Liver (tissue), 3 donors: ENCODE data around the gene EPC1.

Experiments used
- EGR1 ChIP-seq, 2 donors: IDR thresholded peaks; 2 replicates each; pipeline ENCODE4 v1.6.1; 2016 to 2018; ENCODE audit warnings: antibody characterized with exemption in 2 of 2, low read depth in 2 of 2
- FOXA1 ChIP-seq: IDR thresholded peaks from 2 replicates; pipeline ENCODE4 v1.6.1; 2016; ENCODE audit warnings: antibody characterized with exemption
- GABPA ChIP-seq, 2 donors: IDR thresholded peaks in 1 of 2; conservative IDR thresholded peaks in 1 of 2; 2 replicates each; pipeline ENCODE4 v1.6.1; 2016; ENCODE audit warnings: antibody characterized with exemption in 2 of 2, mild to moderate bottlenecking in 1 of 2, moderate library complexity in 1 of 2
- HNF4G ChIP-seq: IDR thresholded peaks from 2 replicates; pipeline ENCODE4 v1.6.1; 2016; ENCODE audit warnings: antibody characterized with exemption
- JUND ChIP-seq, 2 donors: IDR thresholded peaks; 2 replicates each; pipeline ENCODE4 v1.6.1; 2016; ENCODE audit warnings: antibody characterized with exemption in 2 of 2
- RAD21 ChIP-seq, 2 donors: IDR thresholded peaks; 2 replicates each; pipeline ENCODE4 v1.6.1; 2016; ENCODE audit warnings: antibody characterized with exemption in 2 of 2, mild to moderate bottlenecking in 2 of 2
- REST ChIP-seq: IDR thresholded peaks from 2 replicates; pipeline ENCODE4 v1.6.1; 2016; ENCODE audit warnings: antibody characterized with exemption, mild to moderate bottlenecking
- TAF1 ChIP-seq: conservative IDR thresholded peaks from 2 replicates; pipeline ENCODE4 v1.6.1; 2016; ENCODE audit warnings: antibody characterized with exemption, mild to moderate bottlenecking
- YY1 ChIP-seq: IDR thresholded peaks from 2 replicates; pipeline ENCODE4 v1.6.1; 2016; ENCODE audit warnings: antibody characterized with exemption, mild to moderate bottlenecking
- ZBTB33 ChIP-seq: IDR thresholded peaks from 2 replicates; pipeline ENCODE4 v1.6.1; 2016; ENCODE audit warnings: antibody characterized with exemption
- TF ChIP-seq, protein P1 (sequence below): fragments of 150-350 bp; IDR thresholded peaks from 2 replicates; pipeline ENCODE4 v1.5.1; 2017; ENCODE audit warnings: improper control_type of control experiment, low read depth, low read length; ENCODE audit not compliant: missing input control
- TF ChIP-seq, protein P2 (sequence below): IDR thresholded peaks from 2 replicates; pipeline ENCODE4 v1.6.1; 2016; ENCODE audit warnings: antibody characterized with exemption
- TF ChIP-seq, protein P3 (sequence below): IDR thresholded peaks from 2 replicates; pipeline ENCODE4 v1.6.1; 2016; ENCODE audit warnings: antibody characterized with exemption
- donor health status: healthy.
- donor health status: healthy.

DNA sequence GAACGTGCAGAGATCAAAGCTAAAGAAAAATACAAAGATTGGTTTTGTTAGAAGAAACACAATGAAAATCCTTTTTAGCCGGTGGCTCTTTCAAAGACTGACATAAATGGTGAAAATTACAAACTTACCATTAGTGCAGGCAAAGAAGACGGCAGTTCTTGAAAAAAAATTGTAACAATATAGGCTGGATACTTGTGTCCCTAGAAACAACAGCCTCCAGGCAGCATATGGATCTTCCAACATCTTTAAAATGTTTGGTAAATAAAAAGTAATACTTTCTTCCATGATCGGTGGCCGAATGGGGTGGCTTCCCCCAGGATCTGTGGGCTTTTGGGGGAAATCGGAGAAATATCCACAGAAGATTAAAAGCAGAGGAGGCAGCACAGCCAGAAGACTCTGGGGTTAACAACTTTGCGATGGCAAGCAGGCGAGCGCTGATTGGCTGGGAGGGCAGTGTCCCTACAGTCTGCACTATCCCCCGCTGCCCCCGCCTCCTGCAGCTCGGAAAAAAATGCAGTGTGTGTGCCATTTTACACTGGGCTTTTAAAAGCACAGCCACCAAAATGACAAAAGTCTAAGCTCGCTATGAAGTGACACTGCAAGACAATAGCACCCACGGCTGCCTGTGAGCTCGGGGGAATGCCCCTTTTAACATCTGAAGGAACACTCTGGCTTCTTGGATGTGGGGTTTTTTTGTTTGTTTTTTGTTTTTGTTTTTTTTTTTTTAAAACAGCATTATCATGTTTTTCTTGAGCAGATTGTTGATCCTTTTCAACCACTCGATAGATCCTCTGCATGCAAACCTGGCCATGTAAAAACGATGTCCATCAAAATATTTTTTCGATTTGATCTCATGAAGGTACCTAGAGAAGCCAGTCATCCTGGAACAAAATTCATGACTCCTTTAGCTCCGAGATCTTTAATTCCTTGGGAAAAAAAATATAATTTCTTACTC, 31.7 kb upstream of the EPC1 start:
- TF ChIP-seq, protein P1, sequence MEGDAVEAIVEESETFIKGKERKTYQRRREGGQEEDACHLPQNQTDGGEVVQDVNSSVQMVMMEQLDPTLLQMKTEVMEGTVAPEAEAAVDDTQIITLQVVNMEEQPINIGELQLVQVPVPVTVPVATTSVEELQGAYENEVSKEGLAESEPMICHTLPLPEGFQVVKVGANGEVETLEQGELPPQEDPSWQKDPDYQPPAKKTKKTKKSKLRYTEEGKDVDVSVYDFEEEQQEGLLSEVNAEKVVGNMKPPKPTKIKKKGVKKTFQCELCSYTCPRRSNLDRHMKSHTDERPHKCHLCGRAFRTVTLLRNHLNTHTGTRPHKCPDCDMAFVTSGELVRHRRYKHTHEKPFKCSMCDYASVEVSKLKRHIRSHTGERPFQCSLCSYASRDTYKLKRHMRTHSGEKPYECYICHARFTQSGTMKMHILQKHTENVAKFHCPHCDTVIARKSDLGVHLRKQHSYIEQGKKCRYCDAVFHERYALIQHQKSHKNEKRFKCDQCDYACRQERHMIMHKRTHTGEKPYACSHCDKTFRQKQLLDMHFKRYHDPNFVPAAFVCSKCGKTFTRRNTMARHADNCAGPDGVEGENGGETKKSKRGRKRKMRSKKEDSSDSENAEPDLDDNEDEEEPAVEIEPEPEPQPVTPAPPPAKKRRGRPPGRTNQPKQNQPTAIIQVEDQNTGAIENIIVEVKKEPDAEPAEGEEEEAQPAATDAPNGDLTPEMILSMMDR = no peak
- TF ChIP-seq ZBTB33 (no peak), GABPA (IDR thresholded peaks at IDR 0.05 in 1 of 2, conservative IDR thresholded peaks at IDR 0.05 in 1 of 2) (peak in 1 of 2 donors; percentile 8), EGR1 (IDR thresholded peaks at IDR 0.05; ENCODE audit: low read depth in 2 of 2) (peak in 1 of 2 donors; percentile 16), TAF1 (peak; percentile 88), FOXA1 (no peak), YY1 (peak; percentile 97), REST (peak; percentile 65), HNF4G (no peak), JUND (IDR thresholded peaks at IDR 0.05) (peak; percentile 4 to 16), RAD21 (IDR thresholded peaks at IDR 0.05) (peak in 1 of 2 donors; percentile 21)
- TF ChIP-seq, protein P2, sequence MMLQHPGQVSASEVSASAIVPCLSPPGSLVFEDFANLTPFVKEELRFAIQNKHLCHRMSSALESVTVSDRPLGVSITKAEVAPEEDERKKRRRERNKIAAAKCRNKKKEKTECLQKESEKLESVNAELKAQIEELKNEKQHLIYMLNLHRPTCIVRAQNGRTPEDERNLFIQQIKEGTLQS = peak; percentile 53
- TF ChIP-seq, protein P3, sequence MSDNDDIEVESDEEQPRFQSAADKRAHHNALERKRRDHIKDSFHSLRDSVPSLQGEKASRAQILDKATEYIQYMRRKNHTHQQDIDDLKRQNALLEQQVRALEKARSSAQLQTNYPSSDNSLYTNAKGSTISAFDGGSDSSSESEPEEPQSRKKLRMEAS = peak; percentile 43
